GM18507 (cell line): ENCODE measurements around the gene EXOC4.
"Not testable (repeated sequence)": the region's sequence is repeated elsewhere in the genome, so short reads cannot be mapped to it uniquely, and the experiment has no call there.

Experiments
- DNase-seq: peaks from one replicate; pipeline ENCODE4 v3.0.0; 2011; ENCODE audit warnings: low read depth; ENCODE audit not compliant: insufficient read length; ENCODE audit errors: extremely low spot score
- FAIRE-seq: peaks from 2 replicates; lab custom pipeline; 2011; peaks lifted over from hg19 to GRCh38; lab: Jason Lieb, UNC

The EXOC4 gene

GRCh38 chr7:134077560-134077959, 824.7 kb downstream of the EXOC4 start:
- FAIRE-seq, DNase-seq: not testable (repeated sequence)

GRCh38 chr7:134078991-134079390, 826.1 kb downstream of the EXOC4 start:
- no peak for DNase-seq
- FAIRE-seq, result no peak

- DNase-seq (no peak), FAIRE-seq (no peak)
Observed at GRCh38 chr7:134081695-134082094, 828.8 kb downstream of the EXOC4 start.

- no peak for FAIRE-seq
- DNase-seq, result no peak
Observed at GRCh38 chr7:134083766-134084487, 831.0 kb downstream of the EXOC4 start.

GRCh38 chr7:134084488-134085144, 831.7 kb downstream of the EXOC4 start:
- DNase-seq, result no peak
- peak; percentile 47 for FAIRE-seq

GRCh38 chr7:134085311-134085710, 832.4 kb downstream of the EXOC4 start:
- DNase-seq (no peak), FAIRE-seq (no peak)

- DNase-seq, result no peak
- FAIRE-seq, result no peak
Observed at GRCh38 chr7:134086998-134087735, 834.3 kb downstream of the EXOC4 start.

- DNase-seq, result no peak
- FAIRE-seq, result no peak
Observed at GRCh38 chr7:134088199-134088598, 835.3 kb downstream of the EXOC4 start.

- no peak for DNase-seq
- FAIRE-seq, result no peak
Observed at GRCh38 chr7:134089446-134089845, 836.6 kb downstream of the EXOC4 start.

GRCh38 chr7:134098072-134098471, 845.2 kb downstream of the EXOC4 start:
- no peak for FAIRE-seq
- no peak for DNase-seq

- DNase-seq (no peak), FAIRE-seq (no peak)
Observed at GRCh38 chr7:134101716-134102115, 848.8 kb downstream of the EXOC4 start.

GRCh38 chr7:134104166-134104565, 851.3 kb downstream of the EXOC4 start:
- no peak for DNase-seq
- no peak for FAIRE-seq

GRCh38 chr7:134105841-134106240, 853.0 kb downstream of the EXOC4 start:
- DNase-seq, result no peak
- FAIRE-seq, result no peak

- no peak for FAIRE-seq
- no peak for DNase-seq
Observed at GRCh38 chr7:134108802-134109201, 855.9 kb downstream of the EXOC4 start.

- FAIRE-seq (no peak), DNase-seq (no peak)
Observed at GRCh38 chr7:134113655-134114054, 860.8 kb downstream of the EXOC4 start.

- DNase-seq (no peak), FAIRE-seq (no peak)
Observed at GRCh38 chr7:134114992-134115391, 862.1 kb downstream of the EXOC4 start.
